Kidney (tissue), 14 donors: ENCODE measurements around the gene PPP1R12A. TPM values are rescaled to one million over a fixed set of nuclear protein-coding genes. Genes with fewer than 3 reads are reported as not detected.

ENCODE experiments used
- DNase-seq, 5 donors: peaks; one replicate each; pipeline ENCODE4 v3.0.0-alpha.2; 2013 to 2020
- FAIRE-seq: peaks from 2 replicates; lab custom pipeline; 2012; peaks lifted over from hg19 to GRCh38; lab: Jason Lieb, UNC
- H3K27ac ChIP-seq, 2 donors: one replicate each; pipeline ENCODE4 v1.7.0; 2013; ENCODE audit warnings: low read depth in 2 of 2, low read length in 2 of 2, inconsistent platforms in 1 of 2
- H3K27me3 ChIP-seq: one replicate; pipeline ENCODE4 v1.7.1; 2013; ENCODE audit warnings: low read length, inconsistent platforms; ENCODE audit not compliant: control insufficient read depth, insufficient read depth
- H3K36me3 ChIP-seq, 3 donors: one replicate each; pipeline versions ENCODE4 v1.7.0 to v1.7.1; 2013; ENCODE audit warnings: low read length in 3 of 3, control low read depth in 1 of 3, inconsistent platforms in 1 of 3; ENCODE audit not compliant: insufficient read depth in 3 of 3, control insufficient read depth in 2 of 3
- H3K4me1 ChIP-seq, 3 donors: one replicate each; pipeline versions ENCODE4 v1.7.0 to v1.7.1; 2013; ENCODE audit warnings: low read length in 3 of 3, inconsistent platforms in 1 of 3, low read depth in 1 of 3; ENCODE audit not compliant: control insufficient read depth in 2 of 3, insufficient read depth in 2 of 3
- H3K4me3 ChIP-seq, 3 donors: one replicate each; pipeline versions ENCODE4 v1.7.0 to v1.8.1; 2013; ENCODE audit warnings: low read length in 3 of 3, control low read depth in 1 of 3, inconsistent platforms in 1 of 3
- H3K9ac ChIP-seq, 3 donors: one replicate each; pipeline versions ENCODE4 v1.7.0 to v1.7.1; 2013; ENCODE audit warnings: low read length in 3 of 3, control low read depth in 1 of 3, inconsistent platforms in 1 of 3
- H3K9me3 ChIP-seq, 3 donors: one replicate each; pipeline versions ENCODE4 v1.7.0 to v1.7.1; 2013; ENCODE audit warnings: low read length in 3 of 3, control low read depth in 1 of 3, inconsistent platforms in 1 of 3; ENCODE audit not compliant: control insufficient read depth in 2 of 3, insufficient read depth in 1 of 3
- CTCF ChIP-seq: IDR thresholded peaks from 3 replicates; pipeline ENCODE4 v1.5.1; 2012; ENCODE audit warnings: mild to moderate bottlenecking, moderate library complexity, borderline replicate concordance; ENCODE audit not compliant: insufficient read depth; ENCODE audit errors: extremely low read depth
- intact Hi-C: fragments of 100-400 bp; cut with DNase I; formaldehyde crosslinking; loops from one replicate; pipeline ENCODE4 v1.11.1; 2022
- polyA plus RNA-seq: library from polyadenylated mRNA; stranded (reverse); fragments of 350-450 nt; fragmentation: Illumina TruSeq; extraction: RNeasy Lipid Tissue Mini Kit (QIAGEN cat#74804); gene quantifications from one replicate; pipeline ENCODE4 v1.2.3, GENCODE V29; 2014; ENCODE audit warnings: low read depth, low replicate concordance; ENCODE audit not compliant: insufficient read depth
- total RNA-seq: library from RNA; stranded (reverse); fragmentation: NEBNext Ultra II Directional; extraction: Animal tissue kit (Norgen Biotek cat#: 25700); gene quantifications from one replicate; pipeline ENCODE4 v1.2.1, GENCODE V29; 2021
- donor health status: control.
- donor health status: control.
- donor health status: control.
- donor health status: control.
- donor health status: control.
- donor health status: DM: yes; HTN: yes; CAD: no.
- donor health status: Normal renal cell carcinoma (clear cell type).

Gene PPP1R12A
- total and polyA plus RNA-seq, 2 donors from 2014 or later: 10.3 to 82.5 TPM

- FAIRE-seq (peak; percentile 8), DNase-seq (peak in 3 of 5 donors; percentile 11 to 74 (median 55))
- no peak overlapping the region for H3K4me3 ChIP-seq
Observed at GRCh38 chr12:79737875-79738718, 196.8 kb downstream of the PPP1R12A start.

GRCh38 chr12:79732638-79733037 lies 202.3 kb downstream of the PPP1R12A start:
- no peaks in the 10 kb centered on the region for H3K36me3 ChIP-seq
- intact Hi-C loops: loop anchor here (10.0 kb wide), 1 partner anchor 178 kb away; no protein-coding TSS in a partner anchor
- FAIRE-seq: no peak

More at GRCh38 chr12:79737875-79738718, 196.8 kb downstream of the PPP1R12A start:
- Histone ChIP-seq H3K27ac (no peak overlapping the region), H3K27me3 (no peaks in the 10 kb centered on the region), H3K9ac (peak overlapping the region in 1 of 3 donors; percentile 17), H3K9me3 (no peaks in the 10 kb centered on the region), H3K36me3 (no peaks in the 10 kb centered on the region), H3K4me1 (no peaks in the 10 kb centered on the region)
- intact Hi-C loops: loop anchor here (10.0 kb wide), 1 partner anchor 183 kb away; no protein-coding TSS in a partner anchor
- peak; percentile 63 for TF ChIP-seq CTCF

GRCh38 chr12:79725987-79726386 lies 208.9 kb downstream of the PPP1R12A start:
- H3K4me3 ChIP-seq: no peak overlapping the region
- no peaks in the 10 kb centered on the region for H3K27me3 ChIP-seq
- H3K9me3 ChIP-seq: no peaks in the 10 kb centered on the region
- H3K27ac ChIP-seq: no peak overlapping the region
- FAIRE-seq: no peak
- no peaks in the 10 kb centered on the region for H3K36me3 ChIP-seq
- no peak for DNase-seq
- intact Hi-C loops: no loop called here
- no peaks in the 10 kb centered on the region for H3K4me1 ChIP-seq
- no peak overlapping the region for H3K9ac ChIP-seq
- no peak for TF ChIP-seq CTCF

More at GRCh38 chr12:79732638-79733037, 202.3 kb downstream of the PPP1R12A start:
- Histone ChIP-seq H3K9me3 (no peaks in the 10 kb centered on the region), H3K4me1 (no peaks in the 10 kb centered on the region), H3K4me3 (no peak overlapping the region), H3K9ac (no peak overlapping the region), H3K27me3 (no peaks in the 10 kb centered on the region), H3K27ac (no peak overlapping the region)
- no peak for TF ChIP-seq CTCF
- no peak for DNase-seq

Other genes with a start within 250 kb of the PPP1R12A start
- gene PAWR, start 244.1 kb downstream of the PPP1R12A start, total RNA-seq: 69.2 TPM
- 30.7 TPM for gene PAWR, start 244.1 kb downstream of the PPP1R12A start, polyA plus RNA-seq
- 0.47 TPM for gene OTOGL, start 164.4 kb upstream of the PPP1R12A start, total RNA-seq
- 0.80 TPM for gene OTOGL, start 164.4 kb upstream of the PPP1R12A start, polyA plus RNA-seq